SK-N-SH treated with all-trans-retinoic acid at 6 μM for 48 hours (cell line): ENCODE results near the gene NTM.

Experiments used
- ATAC-seq: fragments of 200-7000 bp; cut with Tn5 transposase; 3 replicates; pipeline ENCODE4 v1.9.1; 2020; ENCODE audit warnings: mild to moderate bottlenecking, moderate library complexity
- BACH2 ChIP-seq: fragments of 250-450 bp; sonication (Bioruptor Pico); IDR thresholded peaks from 2 replicates; pipeline ENCODE4 v1.9.0; 2021; ENCODE audit warnings: mild to moderate bottlenecking, borderline replicate concordance
- CSDC2 ChIP-seq: fragments of 250-450 bp; sonication (Bioruptor Pico); IDR thresholded peaks from 2 replicates; pipeline ENCODE4 v1.5.0; 2020; ENCODE audit warnings: mild to moderate bottlenecking, moderate library complexity
- ESRRG ChIP-seq: fragments of 250-450 bp; sonication (Bioruptor Pico); IDR thresholded peaks from 2 replicates; pipeline ENCODE4 v1.6.1; 2021; ENCODE audit warnings: mild to moderate bottlenecking
- GLIS3 ChIP-seq: fragments of 250-450 bp; sonication (Bioruptor Pico); IDR thresholded peaks from 2 replicates; pipeline ENCODE4 v1.5.0; 2020; ENCODE audit warnings: mild to moderate bottlenecking, moderate library complexity
- ISL1 ChIP-seq: fragments of 250-450 bp; sonication (Bioruptor Pico); IDR thresholded peaks from 2 replicates; pipeline ENCODE4 v2.1.2; 2022; ENCODE audit warnings: mild to moderate bottlenecking, moderate library complexity
- OSR1 ChIP-seq: fragments of 250-450 bp; sonication (Bioruptor Pico); IDR thresholded peaks from 2 replicates; pipeline ENCODE4 v1.8.0; 2022; ENCODE audit warnings: moderate library complexity, mild to moderate bottlenecking, inconsistent platforms
- POU6F1 ChIP-seq: fragments of 250-450 bp; sonication (Bioruptor Pico); IDR thresholded peaks from 2 replicates; pipeline ENCODE4 v1.8.0; 2021; ENCODE audit warnings: low read depth, mild to moderate bottlenecking, moderate library complexity, borderline replicate concordance
- PPARA ChIP-seq: fragments of 250-450 bp; sonication (Bioruptor Pico); IDR thresholded peaks from 2 replicates; pipeline ENCODE4 v1.5.0; 2020; ENCODE audit warnings: mild to moderate bottlenecking, borderline replicate concordance
- TCF4 ChIP-seq: fragments of 250-450 bp; sonication (Bioruptor Pico); IDR thresholded peaks from 2 replicates; pipeline ENCODE4 v1.8.0; 2021; ENCODE audit warnings: mild to moderate bottlenecking, moderate library complexity, borderline replicate concordance
- TOX ChIP-seq: fragments of 250-450 bp; sonication (Bioruptor Pico); IDR thresholded peaks from 2 replicates; pipeline ENCODE4 v1.8.0; 2021; ENCODE audit warnings: mild to moderate bottlenecking, moderate library complexity, borderline replicate concordance
- TSHZ2 ChIP-seq: fragments of 250-450 bp; sonication (Bioruptor Pico); IDR thresholded peaks from 2 replicates; pipeline ENCODE4 v1.5.0; 2020; ENCODE audit warnings: mild to moderate bottlenecking, moderate library complexity
- ZC3H10 ChIP-seq: fragments of 250-450 bp; sonication (Bioruptor Pico); IDR thresholded peaks from 2 replicates; pipeline ENCODE4 v1.5.1; 2021; ENCODE audit warnings: mild to moderate bottlenecking, moderate library complexity
- ZFP3 ChIP-seq: fragments of 250-450 bp; sonication (Bioruptor Pico); IDR thresholded peaks from 2 replicates; pipeline ENCODE4 v1.5.0; 2020; ENCODE audit warnings: mild to moderate bottlenecking, moderate library complexity
- ZFP30 ChIP-seq: fragments of 450-650 bp; formaldehyde crosslinking; IDR thresholded peaks from 2 replicates; pipeline ENCODE4 v1.5.0; 2022; ENCODE audit warnings: mild to moderate bottlenecking, moderate library complexity
- ZNF565 ChIP-seq: fragments of 450-650 bp; formaldehyde crosslinking; conservative IDR thresholded peaks from 2 replicates; pipeline ENCODE4 v1.5.0; 2020; ENCODE audit warnings: low read depth, mild to moderate bottlenecking, moderate library complexity
- ZNF70 ChIP-seq: fragments of 450-650 bp; formaldehyde crosslinking; IDR thresholded peaks from 2 replicates; pipeline ENCODE4 v1.5.0; 2020; ENCODE audit warnings: mild to moderate bottlenecking, moderate library complexity
- ZNF8 ChIP-seq: fragments of 450-650 bp; formaldehyde crosslinking; IDR thresholded peaks from 2 replicates; pipeline ENCODE4 v1.5.0; 2020; ENCODE audit warnings: mild to moderate bottlenecking, moderate library complexity
- TF ChIP-seq, protein P1 (sequence below): fragments of 250-450 bp; sonication (Bioruptor Pico); IDR thresholded peaks from 2 replicates; pipeline ENCODE4 v1.5.1; 2021; ENCODE audit warnings: mild to moderate bottlenecking, moderate library complexity

The NTM gene

GRCh38 chr11:131386408-131386807 is 16.0 kb downstream of the NTM start:
- no peak for TF ChIP-seq ZNF565 (CRISPR knock-in tag)
- no peak for TF ChIP-seq BACH2 (CRISPR knock-in tag)
- ATAC-seq: no peak

- TF ChIP-seq ZNF70 (CRISPR knock-in tag) (no peak), TSHZ2 (CRISPR knock-in tag) (no peak), CSDC2 (CRISPR knock-in tag) (no peak), ZFP30 (CRISPR knock-in tag) (no peak), TOX (CRISPR knock-in tag) (no peak), ZC3H10 (no peak), ZNF8 (CRISPR knock-in tag) (no peak), ISL1 (no peak), POU6F1 (CRISPR knock-in tag) (no peak), ZNF565 (CRISPR knock-in tag) (no peak), ZFP3 (no peak), TCF4 (no peak), OSR1 (CRISPR knock-in tag) (no peak), ESRRG (CRISPR knock-in tag) (no peak), BACH2 (CRISPR knock-in tag) (no peak)
- TF ChIP-seq, protein P1, sequence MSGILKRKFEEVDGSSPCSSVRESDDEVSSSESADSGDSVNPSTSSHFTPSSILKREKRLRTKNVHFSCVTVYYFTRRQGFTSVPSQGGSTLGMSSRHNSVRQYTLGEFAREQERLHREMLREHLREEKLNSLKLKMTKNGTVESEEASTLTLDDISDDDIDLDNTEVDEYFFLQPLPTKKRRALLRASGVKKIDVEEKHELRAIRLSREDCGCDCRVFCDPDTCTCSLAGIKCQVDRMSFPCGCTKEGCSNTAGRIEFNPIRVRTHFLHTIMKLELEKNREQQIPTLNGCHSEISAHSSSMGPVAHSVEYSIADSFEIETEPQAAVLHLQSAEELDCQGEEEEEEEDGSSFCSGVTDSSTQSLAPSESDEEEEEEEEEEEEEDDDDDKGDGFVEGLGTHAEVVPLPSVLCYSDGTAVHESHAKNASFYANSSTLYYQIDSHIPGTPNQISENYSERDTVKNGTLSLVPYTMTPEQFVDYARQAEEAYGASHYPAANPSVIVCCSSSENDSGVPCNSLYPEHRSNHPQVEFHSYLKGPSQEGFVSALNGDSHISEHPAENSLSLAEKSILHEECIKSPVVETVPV (CRISPR knock-in tag): no peak
- TF ChIP-seq, all 23 proteins: peak for 0
- ATAC-seq: no peak
Observed at GRCh38 chr11:131388030-131388429, 17.6 kb downstream of the NTM start.

DNA sequence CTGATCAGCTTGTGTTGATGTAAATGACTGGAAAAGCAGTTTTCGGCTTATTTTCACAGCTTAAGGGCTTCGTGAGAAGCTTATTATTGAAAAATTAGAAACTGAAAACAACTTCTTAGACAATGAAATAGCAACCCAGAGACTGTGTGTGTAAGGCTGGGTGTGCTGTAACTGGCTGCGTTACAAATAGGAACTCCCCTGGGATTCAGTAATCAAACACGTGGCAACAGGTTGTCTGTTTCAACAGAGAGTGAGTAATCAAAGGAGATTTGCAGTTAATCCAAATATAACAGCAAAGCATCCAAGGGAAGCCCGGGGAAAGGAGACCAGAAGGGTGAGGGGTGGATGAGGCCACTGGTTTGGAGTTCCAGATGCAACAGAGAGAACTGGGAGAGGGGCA is 19.2 kb downstream of the NTM start:
- no peak for ATAC-seq
- TF ChIP-seq, protein P1 (CRISPR knock-in tag): no peak
- TF ChIP-seq ISL1 (no peak), PPARA (CRISPR knock-in tag) (no peak), ZC3H10 (no peak), TSHZ2 (CRISPR knock-in tag) (no peak), TOX (CRISPR knock-in tag) (no peak), ZNF8 (CRISPR knock-in tag) (no peak), CSDC2 (CRISPR knock-in tag) (no peak)

DNA sequence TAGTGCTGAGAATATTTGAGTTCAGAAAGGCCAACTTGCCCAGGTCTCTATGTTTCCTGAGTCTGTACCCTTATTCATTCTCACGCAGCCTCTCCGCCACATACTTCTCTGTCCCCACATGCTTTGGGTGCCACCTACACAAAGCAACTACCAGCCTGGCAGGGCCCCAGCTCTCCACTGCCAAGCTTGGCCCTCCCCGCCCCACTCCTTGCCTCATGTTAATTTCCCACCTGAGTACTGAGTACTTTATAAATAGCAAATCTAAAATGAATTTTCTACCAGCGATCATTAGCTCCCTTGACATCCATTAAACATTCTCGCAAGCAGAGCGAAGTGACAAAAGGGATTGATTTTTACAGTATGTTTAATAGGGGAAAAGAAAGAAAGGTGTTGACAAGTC is 20.8 kb downstream of the NTM start:
- no peak for TF ChIP-seq GLIS3 (CRISPR knock-in tag)
- ATAC-seq: no peak
